ENCODE measurements around the gene NLRP6. TPM values are rescaled to one million over a fixed set of nuclear protein-coding genes. Genes with fewer than 3 reads are reported as not detected.
A peak's percentile ranks its signal among the peaks of the same experiment; 100 is the strongest.

NLRP6 gene
- total and polyA plus RNA-seq, 2 donors (not counting 1 experiment from before 2014, with no cell fraction given): 1.4 to 2.7 TPM

- Histone ChIP-seq H3K4me1 (ENCODE audit: control insufficient read depth in 2 of 2, insufficient read depth in 2 of 2, low read length in 2 of 2) (peaks cover 36% of the 10 kb centered on the region in 2 donors), H3K27ac (ENCODE audit: low read length in 2 of 2) (no peak overlapping the region), H2AFZ (ENCODE audit: insufficient read depth, low read depth, low read length, poor library complexity, severe bottlenecking) (peak overlapping the region; percentile 66), H3K27me3 (replicated peaks in 1 of 4; ENCODE audit: control extremely low read depth in 1 of 4, control insufficient read depth in 3 of 4, insufficient read depth in 4 of 4, low read length in 3 of 4) (peaks cover 0 to 56% (median 21%) of the 10 kb centered on the region in 4 experiments), H3K9me3 (ENCODE audit: control extremely low read depth in 1 of 3, control insufficient read depth in 2 of 3, insufficient read depth in 1 of 3, low read length in 2 of 3) (peaks cover 0 to 21% (median 0%) of the 10 kb centered on the region in 3 donors), H3K79me2 (ENCODE audit: control insufficient read depth, insufficient read depth, low read length) (no peaks in the 10 kb centered on the region), H3K9ac (ENCODE audit: low read length) (peak overlapping the region; percentile 56), H3K36me3 (replicated peaks in 1 of 2; ENCODE audit: control extremely low read depth in 1 of 2, control insufficient read depth in 1 of 2, extremely low read depth in 1 of 2, insufficient read depth in 2 of 2, low read length in 1 of 2) (no peaks in the 10 kb centered on the region), H3K4me3 (ENCODE audit: control extremely low read depth in 1 of 5, extremely low read depth in 1 of 5, insufficient read depth in 1 of 5, low read depth in 2 of 5, low read length in 4 of 5) (peak overlapping the region; percentile 4 to 57 (median 25)), H4K20me1 (ENCODE audit: control insufficient read depth, insufficient read depth, low read length, poor library complexity, severe bottlenecking) (peaks cover 5% of the 10 kb centered on the region), H3K4me2 (replicated peaks; ENCODE audit: low read depth, low read length, poor library complexity, severe bottlenecking) (peak overlapping the region; percentile 85)
- Mint-ChIP-seq H3K27me3 (peaks cover 31% of the 10 kb centered on the region), H3K4me1 (peaks cover 32% of the 10 kb centered on the region), H3K27ac (no peak overlapping the region), H3K4me3 (peak overlapping the region; percentile 78), H3K9me3 (ENCODE audit: insufficient read depth) (peaks cover under 1% of the 10 kb centered on the region)
- 44% methylated on average over 26 of the region's 26 CpGs for WGBS (ENCODE audit: insufficient coverage)
- CTCF ChIA-PET: interaction anchor here (0.6 to 3.9 kb wide), 6 partner anchors 10 to 255 kb away, joined by 3 to 34 read pairs (median 4); no protein-coding TSS in a partner anchor
- TF ChIP-seq EZH2 (IDR thresholded peaks at IDR 0.05; ENCODE audit: borderline replicate concordance, insufficient read depth, low read depth, low read length, poor library complexity, severe bottlenecking): no peak
- TF ChIP-seq CTCF (IDR thresholded peaks at IDR 0.05): no peak
- intact Hi-C loops (cut with micrococcal nuclease): no loop called here
- POLR2A ChIA-PET: interaction anchor here (1.1 to 2.2 kb wide), 4 partner anchors 14 to 254 kb away, joined by 3 to 8 read pairs (median 4); no protein-coding TSS in a partner anchor
- no peak for DNase-seq
- no peak for ATAC-seq (ENCODE audit: low read depth)
These were observed 3.4 kb downstream of the NLRP6 start for GRCh38 chr11:281486-282161.

GRCh38 chr11:282171-282570 lies 4.0 kb downstream of the NLRP6 start:
- Histone ChIP-seq H3K36me3 (replicated peaks in 1 of 2; ENCODE audit: control extremely low read depth in 1 of 2, control insufficient read depth in 1 of 2, extremely low read depth in 1 of 2, insufficient read depth in 2 of 2, low read length in 1 of 2) (no peaks in the 10 kb centered on the region), H3K79me2 (ENCODE audit: control insufficient read depth, insufficient read depth, low read length) (no peaks in the 10 kb centered on the region), H3K9me3 (ENCODE audit: control extremely low read depth in 1 of 3, control insufficient read depth in 2 of 3, insufficient read depth in 1 of 3, low read length in 2 of 3) (peaks cover 0 to 21% (median 0%) of the 10 kb centered on the region in 3 donors), H3K4me3 (ENCODE audit: control extremely low read depth in 1 of 5, extremely low read depth in 1 of 5, insufficient read depth in 1 of 5, low read depth in 2 of 5, low read length in 4 of 5) (peak overlapping the region in 1 of 5 experiments; percentile 5), H3K27me3 (replicated peaks in 1 of 4; ENCODE audit: control extremely low read depth in 1 of 4, control insufficient read depth in 3 of 4, insufficient read depth in 4 of 4, low read length in 3 of 4) (peaks cover 0 to 59% (median 21%) of the 10 kb centered on the region in 4 experiments), H3K4me2 (replicated peaks; ENCODE audit: low read depth, low read length, poor library complexity, severe bottlenecking) (peak overlapping the region; percentile 85), H2AFZ (ENCODE audit: insufficient read depth, low read depth, low read length, poor library complexity, severe bottlenecking) (no peak overlapping the region), H3K9ac (ENCODE audit: low read length) (no peak overlapping the region), H4K20me1 (ENCODE audit: control insufficient read depth, insufficient read depth, low read length, poor library complexity, severe bottlenecking) (peaks cover 5% of the 10 kb centered on the region), H3K27ac (ENCODE audit: low read length in 2 of 2) (no peak overlapping the region), H3K4me1 (ENCODE audit: control insufficient read depth in 2 of 2, insufficient read depth in 2 of 2, low read length in 2 of 2) (peaks cover 37 to 39% of the 10 kb centered on the region in 2 donors)
- no peak overlapping the region for H3K27ac Mint-ChIP-seq
- no peak for DNase-seq
- peaks cover 35% of the 10 kb centered on the region for H3K4me1 Mint-ChIP-seq
- H3K9me3 Mint-ChIP-seq (ENCODE audit: insufficient read depth): no peaks in the 10 kb centered on the region
- intact Hi-C loops (cut with micrococcal nuclease): no loop called here
- POLR2A ChIA-PET: interaction anchor here (2.2 kb wide), 1 partner anchor 14 kb away, joined by 8 read pairs; no protein-coding TSS in a partner anchor
- peak overlapping the region; percentile 78 for H3K4me3 Mint-ChIP-seq
- CTCF ChIA-PET: interaction anchor here (1.5 to 3.9 kb wide), 3 partner anchors 11 to 31 kb away, joined by 4 to 34 read pairs (median 19); no protein-coding TSS in a partner anchor
- TF ChIP-seq EZH2 (IDR thresholded peaks at IDR 0.05; ENCODE audit: borderline replicate concordance, insufficient read depth, low read depth, low read length, poor library complexity, severe bottlenecking) (no peak), CTCF (IDR thresholded peaks at IDR 0.05) (no peak)
- H3K27me3 Mint-ChIP-seq: peaks cover 35% of the 10 kb centered on the region
- no peak for ATAC-seq (ENCODE audit: low read depth)
- WGBS (ENCODE audit: insufficient coverage): no CpG with 5 or more reads among the region's 4 CpGs

Data from B cell (primary cell).